Adrenal gland (tissue), 5 donors: ENCODE measurements around the gene IRF4.

ENCODE experiments used
- CTCF ChIP-seq, 6 experiments: fragments of 450-650 bp in 4 of 6; fragments of 200-600 bp in 2 of 6; sonication (generic) in 1 of 6; IDR thresholded peaks; 1 replicate in 5 of 6; 2 replicates in 1 of 6; pipeline versions ENCODE4 v1.5.1 to v1.8.0; 2016 to 2021; ENCODE audit warnings: antibody characterized with exemption in 6 of 6, mild to moderate bottlenecking in 2 of 6, moderate library complexity in 1 of 6
- POLR2A ChIP-seq, 2 donors: fragments of 450-650 bp; IDR thresholded peaks; one replicate each; pipeline ENCODE4 v1.6.1; 2017; ENCODE audit warnings: antibody characterized with exemption in 2 of 2, mild to moderate bottlenecking in 2 of 2, moderate library complexity in 1 of 2
- donor health status: DM: no; HTN: no; CAD: no.

- TF ChIP-seq POLR2A (IDR thresholded peaks at IDR 0.05), result no peak
- TF ChIP-seq CTCF (IDR thresholded peaks at IDR 0.05), result no peak
These were observed 53.2 kb downstream of the IRF4 start for GRCh38 chr6:444653-445275.
